NOMO-1 treated with DMSO at 0.1 percent for 48 hours (cell line): ENCODE data around the gene KRT40.
A peak's percentile ranks its signal among the peaks of the same experiment; 100 is the strongest.

Experiments used
- DNase-seq: peaks from one replicate; lab custom pipeline; 2025; ENCODE audit not compliant: unreplicated experiment; lab: John Stamatoyannopoulos, UW

The KRT40 gene

DNA sequence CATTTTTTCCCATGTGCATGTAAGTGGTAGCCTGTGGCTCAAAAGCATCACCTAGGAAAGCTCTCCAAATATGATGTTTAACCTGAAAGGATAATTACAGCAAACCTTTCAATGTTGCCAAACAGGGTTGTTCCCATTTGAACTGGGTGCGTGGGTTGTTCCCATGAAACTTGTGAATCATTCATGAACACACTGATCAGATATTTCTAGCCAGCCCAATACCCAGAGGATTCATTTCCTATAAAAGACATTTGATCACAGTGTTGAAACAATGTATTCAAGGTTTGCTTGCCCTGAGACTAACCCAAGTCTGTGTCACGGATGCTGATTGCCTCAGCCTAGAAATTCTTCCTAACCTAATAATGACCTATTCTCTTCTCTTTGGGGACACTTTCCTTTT lies 30.2 kb downstream of the KRT40 start:
- DNase-seq = no peak

DNA sequence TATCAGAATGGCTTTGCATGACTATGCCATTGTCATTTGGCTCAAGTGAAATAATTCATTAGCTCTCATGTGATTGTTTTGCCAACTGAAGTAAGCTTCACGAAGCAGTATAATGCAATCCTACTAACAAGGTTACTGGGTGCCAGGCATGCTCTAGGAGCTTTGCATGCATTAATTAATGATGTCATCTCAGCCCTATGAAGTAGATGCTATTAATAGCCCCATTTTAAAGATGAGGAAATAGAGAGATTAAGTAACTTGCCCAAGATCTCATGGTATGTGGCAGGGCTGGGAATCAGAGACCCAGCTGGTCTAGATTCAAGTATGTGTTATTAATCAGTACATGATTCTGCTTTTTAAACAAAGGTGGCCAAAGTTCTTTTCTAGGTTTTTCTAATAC lies 31.5 kb downstream of the KRT40 start:
- peak; percentile 49 for DNase-seq

DNA sequence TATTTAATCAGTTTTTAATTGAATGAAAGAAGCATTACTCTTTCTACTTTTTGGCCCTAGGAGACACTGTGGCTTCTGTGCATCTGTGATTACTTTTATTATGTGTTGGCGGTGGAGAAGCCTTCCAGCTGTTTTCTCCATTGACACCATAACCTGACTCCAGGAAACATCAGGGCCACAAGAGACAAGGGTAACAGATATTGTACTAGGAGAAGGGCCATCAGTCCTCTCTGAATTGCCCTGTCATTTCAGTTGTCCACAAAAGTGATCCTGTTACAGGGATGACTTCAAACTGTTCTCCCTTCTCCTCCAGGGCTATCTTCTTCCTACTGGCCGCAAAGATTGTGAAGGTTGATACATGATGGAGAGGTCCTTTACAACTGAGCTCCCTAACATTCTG lies 32.0 kb downstream of the KRT40 start:
- no peak for DNase-seq

DNA sequence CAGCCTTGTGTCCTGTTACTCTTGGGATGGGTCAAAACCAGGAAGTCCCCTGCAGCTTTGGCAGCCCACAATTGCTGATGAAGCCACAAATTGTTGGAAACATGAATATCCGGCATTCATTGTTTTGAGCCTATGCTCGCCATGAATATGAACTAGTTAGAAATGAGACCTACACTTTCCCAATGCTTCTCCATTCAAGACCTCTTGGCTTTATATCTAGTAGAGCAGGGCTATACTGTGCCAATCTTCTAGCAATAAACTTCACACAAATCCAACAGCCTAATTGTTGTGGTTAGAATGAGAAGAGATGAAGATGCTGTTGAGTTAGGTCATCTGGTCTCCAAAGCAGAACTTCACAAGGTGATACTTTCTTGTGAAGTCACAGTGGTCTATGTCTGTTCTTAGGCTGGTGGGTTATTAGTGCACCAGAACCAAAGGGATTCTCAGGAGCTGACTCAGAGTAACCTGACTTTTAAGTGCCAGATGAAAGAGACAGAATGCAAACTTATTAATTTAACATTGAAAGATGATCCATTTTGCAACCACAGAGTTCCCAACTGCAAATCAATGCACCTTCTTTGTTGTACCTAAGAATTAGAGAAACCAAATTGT lies 33.0 kb downstream of the KRT40 start:
- DNase-seq = no peak

DNA sequence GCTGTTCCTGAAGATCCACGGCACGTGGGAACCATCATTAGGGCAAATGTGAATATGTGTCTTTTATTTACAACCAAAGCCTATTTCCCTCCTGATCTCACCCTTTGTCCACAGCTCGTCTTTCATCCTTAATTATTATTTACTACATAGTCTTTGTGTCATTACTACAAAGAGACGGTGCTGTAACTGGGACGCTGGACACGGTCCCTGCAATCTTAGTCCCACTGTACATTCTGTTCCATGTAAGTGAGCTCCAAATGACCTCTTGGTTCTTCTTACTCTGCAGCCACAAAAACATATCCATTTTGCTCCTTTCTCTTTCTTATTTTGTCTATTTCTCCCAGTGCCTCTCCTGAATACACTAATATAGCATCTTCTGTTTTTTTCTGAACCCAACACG lies 34.0 kb downstream of the KRT40 start:
- no peak for DNase-seq

DNA sequence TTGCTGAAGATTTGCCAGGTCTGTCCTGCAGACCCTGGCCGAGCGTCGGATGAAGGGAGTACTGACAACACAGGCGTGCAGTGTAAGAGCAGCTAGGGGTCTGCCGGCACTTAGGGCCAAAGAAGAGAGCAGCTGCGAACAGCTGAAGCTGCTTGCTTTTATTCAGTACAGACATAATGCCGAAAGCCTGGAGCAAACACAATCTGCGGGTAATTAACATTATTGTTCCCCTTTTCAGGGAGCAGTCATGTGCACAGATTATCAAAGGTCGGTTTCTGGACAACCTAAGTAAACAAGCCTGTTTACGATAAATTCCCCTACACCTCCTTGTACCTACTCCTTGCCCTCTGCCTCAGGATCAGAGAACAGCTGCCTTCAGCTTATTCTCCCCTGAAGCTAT lies 34.7 kb downstream of the KRT40 start:
- peak; percentile 21 for DNase-seq

DNA sequence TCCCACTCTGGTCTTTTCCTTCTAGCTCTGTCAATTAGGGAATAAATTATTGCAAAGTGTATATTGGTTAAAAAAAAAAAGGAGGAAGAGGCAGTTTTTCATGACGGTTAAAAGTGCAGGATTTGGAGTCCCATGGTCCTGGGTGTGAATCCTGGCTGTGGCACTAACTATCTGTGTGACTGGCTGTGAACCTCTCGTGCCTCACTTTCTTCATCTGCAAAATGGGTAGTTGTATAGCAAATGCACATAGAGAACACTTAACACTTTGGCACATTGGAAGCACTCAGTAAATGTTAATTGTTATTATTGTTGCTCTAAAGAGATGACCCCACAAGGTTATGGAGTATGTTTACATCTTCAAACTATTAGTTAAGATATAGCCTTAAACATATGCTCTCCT lies 36.2 kb downstream of the KRT40 start:
- no peak for DNase-seq

DNA sequence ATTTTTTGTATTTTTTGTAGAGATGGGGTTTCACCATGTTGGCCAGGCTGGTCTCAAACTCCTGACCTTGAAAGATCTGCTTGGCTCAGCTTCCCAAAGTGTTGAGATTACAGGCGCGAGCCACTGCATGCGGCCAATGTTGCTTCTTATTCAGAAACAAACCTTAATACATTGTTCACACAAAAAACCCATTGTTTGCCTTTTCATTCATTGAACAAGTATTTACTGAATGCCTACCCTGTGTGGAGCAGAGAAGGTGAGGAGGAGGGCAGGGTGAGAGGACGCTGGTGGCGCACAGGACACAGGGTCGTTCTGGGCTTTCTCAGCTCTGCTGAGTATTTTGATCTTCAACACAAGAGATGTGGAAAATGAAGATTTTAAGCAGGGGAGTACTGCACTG lies 38.7 kb downstream of the KRT40 start:
- DNase-seq = no peak

DNA sequence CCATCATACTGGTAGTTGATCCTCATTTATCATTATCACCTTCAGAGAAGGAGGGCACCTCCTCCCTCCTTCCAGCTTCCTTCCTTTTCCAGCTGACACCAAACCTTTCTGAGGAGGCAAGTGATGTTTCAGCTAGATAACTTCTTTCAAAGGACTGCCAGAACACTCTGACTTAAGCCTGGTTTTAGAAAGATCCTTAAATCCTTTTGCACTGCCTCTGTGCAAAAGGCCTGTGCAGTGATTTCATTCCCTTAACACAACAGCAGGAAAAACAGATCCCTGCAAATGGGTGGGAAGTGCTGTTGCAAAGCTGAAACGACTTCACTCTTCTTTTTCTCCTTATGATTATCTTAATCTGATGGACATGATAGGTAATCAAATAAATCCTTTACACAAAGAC lies 39.6 kb downstream of the KRT40 start:
- no peak for DNase-seq

DNA sequence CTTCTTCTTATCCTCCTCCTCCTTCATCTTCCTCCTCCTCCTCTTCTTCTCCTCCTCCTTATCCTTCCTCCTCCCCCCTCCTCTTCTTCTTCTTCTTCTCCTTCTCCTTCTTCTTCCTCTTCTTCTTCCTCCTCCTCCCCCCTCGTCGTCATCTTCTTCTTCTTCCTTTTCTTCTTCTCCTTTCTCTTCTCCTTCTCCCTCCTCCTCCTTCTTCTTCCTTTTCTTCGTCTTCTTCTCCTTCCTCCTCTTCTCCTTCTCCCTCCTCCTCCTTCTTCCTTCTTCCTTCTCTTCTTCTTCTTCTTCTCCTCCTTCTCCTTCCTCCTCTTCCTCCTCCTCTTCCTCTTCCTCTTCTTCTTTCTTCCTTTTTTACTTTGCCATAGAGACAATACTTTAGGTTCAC lies 41.6 kb downstream of the KRT40 start:
- DNase-seq = no peak

DNA sequence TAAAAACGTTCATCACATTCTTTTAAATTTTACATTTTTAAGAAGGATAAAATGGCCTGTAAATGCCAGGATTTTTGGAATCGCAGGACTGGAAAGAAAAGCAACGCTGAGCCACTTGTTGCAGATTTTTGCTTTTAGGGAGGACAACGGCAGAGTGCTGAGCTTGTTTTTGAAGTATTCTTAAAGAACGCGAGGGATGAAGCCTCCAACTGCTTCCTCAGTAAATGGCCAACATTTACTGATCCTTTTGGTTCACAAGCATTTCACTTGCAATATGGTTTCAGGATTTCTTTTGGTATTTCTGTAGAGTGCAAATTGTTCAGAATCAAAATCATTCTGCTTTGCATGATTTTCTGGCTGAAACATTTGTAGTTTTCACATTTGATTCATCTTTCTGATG lies 43.9 kb downstream of the KRT40 start:
- no peak for DNase-seq

DNA sequence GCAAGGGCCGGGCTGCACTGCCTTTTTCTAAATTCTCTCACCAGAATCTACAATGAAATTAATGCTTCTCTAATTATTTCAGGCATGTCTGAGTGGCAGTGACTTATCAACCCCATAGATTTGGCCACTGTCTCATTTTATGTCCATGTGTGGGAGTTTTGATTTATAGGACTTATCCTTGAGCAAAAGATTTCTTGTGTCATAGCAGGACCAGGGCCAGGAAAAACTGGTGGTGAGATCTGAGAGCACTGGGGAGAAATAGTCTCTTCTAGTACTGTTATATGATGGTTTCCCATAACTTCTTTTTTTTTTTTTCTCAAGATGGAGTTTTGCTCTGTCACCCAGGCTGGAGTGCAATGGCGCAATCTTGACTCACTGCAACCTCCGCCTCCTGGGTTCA lies 45.1 kb downstream of the KRT40 start:
- no peak for DNase-seq

DNA sequence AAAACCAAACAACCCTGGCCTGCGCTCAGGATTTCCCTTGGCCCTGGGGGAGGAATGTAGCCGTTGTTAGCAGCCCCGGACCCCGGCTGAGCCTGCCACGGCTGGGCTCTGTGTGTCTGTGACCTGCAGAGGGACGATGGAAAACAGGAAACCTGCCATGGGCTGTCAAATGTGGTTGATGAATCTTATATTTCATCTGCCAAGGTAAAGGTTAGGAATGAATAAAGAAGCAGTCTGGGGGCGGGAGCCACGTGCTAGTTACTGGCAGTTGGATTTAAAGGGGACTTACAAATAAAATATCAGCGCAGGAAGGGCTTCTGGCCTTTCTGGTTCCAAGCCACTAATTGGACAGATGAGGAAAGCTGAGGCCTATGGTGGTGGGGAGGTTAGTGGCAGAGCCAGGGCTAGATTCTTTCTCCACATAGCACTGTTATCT lies 46.7 kb downstream of the KRT40 start, which contains the start of gene KRT23:
KRT23 (minus strand) TSS at position 263 of the 436 bp plus-strand sequence. CDS start 1,043 bp downstream, outside the sequence.
- no peak for DNase-seq

DNA sequence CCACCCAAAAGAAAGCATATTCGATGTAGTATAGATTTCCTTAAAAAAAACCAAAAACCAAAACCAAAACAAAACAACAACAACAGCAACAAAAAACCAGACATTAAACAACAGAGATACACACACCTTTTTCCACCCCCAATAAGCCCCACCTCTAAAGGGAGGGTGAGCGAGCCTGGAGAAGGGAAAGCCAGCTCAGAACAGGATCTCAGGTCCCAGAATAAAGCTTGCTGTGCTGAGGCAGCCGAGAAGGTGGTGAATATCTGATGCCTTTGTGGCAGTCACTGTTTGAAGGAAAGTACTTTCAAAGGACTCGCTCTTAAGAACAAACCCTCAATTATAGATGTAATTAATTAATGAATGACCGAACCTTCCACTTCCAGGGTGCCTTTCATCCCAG lies 47.1 kb downstream of the KRT40 start:
- DNase-seq = no peak

DNA sequence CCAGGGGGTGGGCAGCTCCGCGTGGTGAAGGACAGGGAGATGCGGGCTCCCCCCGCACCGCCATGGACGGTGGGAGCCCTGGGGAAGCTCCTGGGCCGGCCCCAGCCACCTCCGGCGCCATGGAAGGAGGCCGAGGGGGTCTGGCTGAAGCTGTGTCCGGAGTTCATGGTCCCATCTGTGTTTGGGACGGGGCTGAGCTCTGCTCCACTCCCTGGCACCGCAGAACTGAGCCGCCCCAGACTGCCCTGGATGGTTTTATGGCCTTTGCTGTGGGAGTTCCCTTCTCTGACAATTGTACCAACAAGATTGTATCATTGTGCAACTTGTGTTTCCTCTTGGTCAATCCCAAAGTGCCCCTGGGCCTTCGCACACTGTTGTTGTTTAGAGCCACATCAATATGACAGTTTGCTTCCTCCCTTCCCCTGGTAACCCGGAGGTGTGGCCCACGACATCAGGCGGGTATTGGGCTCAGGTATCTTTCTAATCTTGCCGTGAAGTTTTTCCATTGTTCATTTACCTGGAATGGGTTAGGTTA lies 47.6 kb downstream of the KRT40 start:
- peak; percentile 74 for DNase-seq

DNA sequence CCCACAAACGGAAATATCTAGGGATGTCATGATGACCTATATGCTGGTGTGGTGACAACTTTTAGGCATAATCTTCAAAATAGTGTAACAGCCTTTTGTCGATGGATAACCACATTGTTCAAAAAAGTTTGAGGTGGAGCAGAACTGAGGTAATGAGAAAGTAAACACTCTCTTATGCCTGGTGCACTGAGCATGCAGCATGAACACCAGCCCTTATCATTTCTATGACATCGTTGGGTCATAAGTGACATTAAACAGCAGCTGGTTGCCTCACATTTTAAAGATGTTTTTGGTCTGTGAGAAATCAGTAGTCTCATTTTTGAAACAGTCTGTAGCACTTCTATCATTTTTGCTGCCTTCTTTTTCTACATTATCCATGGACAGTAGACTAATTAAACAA lies 48.5 kb downstream of the KRT40 start:
- no peak for DNase-seq

DNA sequence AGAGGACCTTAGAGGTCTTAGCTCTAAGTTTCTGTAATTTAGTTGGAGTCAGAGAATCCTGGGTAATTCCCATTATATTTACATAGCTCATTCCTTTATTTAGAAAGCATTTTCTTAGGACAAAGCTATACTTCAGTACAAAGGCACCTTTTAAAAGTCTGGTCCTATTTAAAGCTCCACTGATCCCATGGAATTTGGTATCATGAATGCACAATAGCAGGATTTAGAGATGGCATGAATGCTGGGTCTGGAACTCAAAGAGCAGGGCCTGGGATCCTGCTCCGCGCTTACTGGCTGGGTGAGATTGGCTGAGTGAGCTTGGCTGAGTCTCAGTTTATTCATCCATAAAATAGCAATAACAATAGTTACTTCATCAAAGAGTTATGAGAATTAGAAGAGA lies 51.5 kb downstream of the KRT40 start:
- DNase-seq = no peak

DNA sequence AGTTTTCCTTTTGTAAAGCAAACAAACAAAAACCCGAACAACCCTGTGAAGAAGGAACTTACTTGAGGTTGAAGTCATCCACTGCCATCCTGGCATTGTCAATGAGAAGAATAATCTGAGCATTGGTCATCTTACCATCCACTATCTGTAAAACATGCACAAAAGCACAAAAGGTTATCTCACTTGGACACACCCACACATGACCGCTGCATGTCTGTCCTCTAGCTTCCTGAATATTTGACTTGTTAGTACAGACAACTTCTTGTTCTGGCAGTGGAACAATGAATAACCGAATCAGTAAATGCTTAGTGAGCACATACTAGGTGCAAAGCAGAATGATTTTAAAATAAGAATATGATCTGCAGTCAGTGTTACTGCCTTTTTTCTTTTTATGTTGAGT lies 52.8 kb downstream of the KRT40 start:
- no peak for DNase-seq
